GM12892 (cell line): ENCODE measurements around the gene BMP8B.
A peak's percentile ranks its signal among the peaks of the same experiment; 100 is the strongest.

Source experiments
- DNase-seq: peaks from one replicate; pipeline ENCODE4 v3.0.0; 2011; ENCODE audit not compliant: insufficient read length
- FAIRE-seq: peaks from 2 replicates; lab custom pipeline; 2011; peaks lifted over from hg19 to GRCh38; lab: Jason Lieb, UNC
- POLR2A ChIP-seq: IDR thresholded peaks from 2 replicates; pipeline ENCODE4 v1.6.1; 2011; ENCODE audit warnings: low read depth, low read length, control low read depth
- POLR2AphosphoS5 ChIP-seq: IDR thresholded peaks from 2 replicates; pipeline ENCODE4 v1.6.1; 2011; ENCODE audit warnings: low read depth, low read length, control low read depth
- TAF1 ChIP-seq: IDR thresholded peaks from 2 replicates; pipeline ENCODE4 v1.6.1; 2011; ENCODE audit warnings: low read depth, mild to moderate bottlenecking, control low read depth, low read length, borderline replicate concordance

Gene BMP8B

DNA sequence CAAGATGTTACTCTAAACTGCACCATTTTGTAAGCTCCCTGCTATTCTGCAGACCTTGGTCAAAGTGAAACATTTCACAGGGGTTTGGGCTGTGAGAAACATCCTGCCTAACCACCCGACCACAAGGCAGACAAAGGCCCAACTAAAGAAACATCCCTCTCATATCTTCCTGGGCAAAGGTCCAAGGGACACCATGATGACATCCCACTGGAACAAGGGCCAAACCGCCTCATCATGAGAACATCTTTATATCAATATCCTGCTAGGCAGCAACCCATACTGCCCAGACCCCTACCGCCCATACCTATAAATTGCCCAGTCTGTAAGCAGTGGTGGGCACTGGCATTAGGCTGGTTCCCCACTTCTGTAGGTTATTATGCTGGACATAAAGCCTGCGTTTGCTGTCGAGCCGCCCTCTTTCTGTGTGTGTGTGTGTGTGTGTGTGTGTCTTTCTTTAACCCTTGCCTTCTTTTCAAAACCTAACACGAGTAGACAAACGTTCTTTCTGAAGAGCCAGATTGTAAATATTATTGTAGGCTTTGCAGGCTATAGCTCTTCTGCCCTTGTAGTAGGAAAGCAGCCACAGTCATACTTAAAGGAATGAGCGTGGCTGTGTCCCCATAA is 51.0 kb downstream of the BMP8B start:
- DNase-seq, result no peak
- FAIRE-seq, result peak; percentile 54
- no peak for TF ChIP-seq TAF1

DNA sequence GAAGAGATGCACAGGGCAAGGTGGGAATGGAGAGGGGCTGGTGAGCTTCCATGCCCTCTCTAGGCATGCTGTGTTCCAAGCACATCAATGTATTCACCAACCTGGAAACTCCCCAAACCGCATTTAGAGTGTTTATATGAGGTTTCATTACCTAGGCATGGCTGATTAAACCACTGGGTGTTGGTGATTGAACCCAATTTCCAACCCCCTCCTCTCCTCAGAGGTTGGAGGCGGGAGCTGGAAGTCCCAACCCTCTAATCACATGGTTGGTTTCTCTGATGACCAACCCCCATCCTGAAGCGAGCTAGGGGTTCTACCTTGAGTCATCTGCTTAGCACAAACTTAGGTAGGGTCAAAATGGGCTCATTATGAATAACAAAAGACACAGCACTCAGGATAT is 52.9 kb downstream of the BMP8B start:
- DNase-seq, result no peak
- TF ChIP-seq POLR2A (no peak), POLR2AphosphoS5 (no peak), TAF1 (no peak)

DNA sequence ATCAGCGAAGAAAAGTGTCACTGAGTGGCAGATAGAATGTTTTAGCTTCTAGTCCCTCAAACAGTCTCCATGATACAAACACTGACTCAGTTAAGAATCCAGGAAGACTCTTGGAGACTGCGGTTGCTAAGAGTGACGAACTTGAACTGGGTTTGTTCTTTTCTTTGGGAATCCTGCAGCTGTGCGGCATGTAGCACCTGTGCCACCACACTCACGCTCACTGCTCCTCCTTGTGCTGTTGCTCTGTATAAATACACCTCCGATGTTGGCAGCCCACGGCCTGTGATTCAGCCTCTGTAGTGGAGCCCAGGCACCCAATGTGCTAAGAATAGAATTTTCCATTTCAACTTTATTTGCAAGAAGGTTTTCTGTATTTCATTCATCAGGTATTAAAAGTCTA is 55.5 kb downstream of the BMP8B start:
- TF ChIP-seq POLR2AphosphoS5 (no peak), POLR2A (no peak)
- DNase-seq, result no peak
- peak; percentile 44 for FAIRE-seq

More for the DNA sequence above, 52.9 kb downstream of the BMP8B start:
- FAIRE-seq, result no peak

DNA sequence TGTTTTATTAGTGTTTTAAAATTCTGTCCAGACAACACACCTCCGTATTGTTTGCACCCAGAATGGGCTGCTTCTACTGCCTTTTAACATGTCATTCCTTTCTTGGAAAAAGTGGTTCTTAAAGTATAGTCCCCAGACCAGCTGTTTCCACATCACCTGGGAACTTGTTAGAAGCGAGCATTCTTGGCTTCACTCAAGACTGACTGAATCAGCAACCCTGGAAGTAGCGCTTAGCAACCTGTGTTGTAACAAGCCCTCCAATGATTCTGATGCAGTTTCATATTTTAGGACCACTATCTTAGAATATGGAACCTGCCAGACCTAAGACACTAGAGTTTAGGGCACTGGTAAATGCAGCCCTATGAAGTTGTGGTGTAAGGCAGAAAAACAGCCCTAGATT is 55.9 kb downstream of the BMP8B start:
- no peak for TF ChIP-seq TAF1
- no peak for TF ChIP-seq POLR2A
- TF ChIP-seq POLR2AphosphoS5, result no peak
- FAIRE-seq (no peak), DNase-seq (no peak)

DNA sequence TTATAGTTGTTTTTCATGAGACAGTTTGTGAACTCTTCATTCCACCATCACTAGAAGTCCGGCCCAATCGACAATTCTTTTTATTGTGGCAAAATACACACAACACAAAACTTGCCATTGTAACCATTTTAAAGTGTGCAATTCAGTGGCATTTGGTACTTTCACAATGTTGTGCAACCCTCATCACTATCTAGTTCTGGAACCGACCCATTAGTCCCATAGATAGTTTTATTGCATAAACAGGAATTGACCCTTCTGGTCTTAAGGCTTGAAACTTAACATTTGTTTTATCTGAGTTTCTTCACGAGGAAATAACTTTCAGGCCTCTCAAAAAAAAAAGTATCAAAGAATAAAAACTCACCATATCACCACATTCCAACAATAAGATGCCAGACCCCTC is 58.8 kb downstream of the BMP8B start:
- DNase-seq (no peak), FAIRE-seq (peak; percentile 27)
- TF ChIP-seq POLR2A, result no peak
- TF ChIP-seq POLR2AphosphoS5, result no peak

DNA sequence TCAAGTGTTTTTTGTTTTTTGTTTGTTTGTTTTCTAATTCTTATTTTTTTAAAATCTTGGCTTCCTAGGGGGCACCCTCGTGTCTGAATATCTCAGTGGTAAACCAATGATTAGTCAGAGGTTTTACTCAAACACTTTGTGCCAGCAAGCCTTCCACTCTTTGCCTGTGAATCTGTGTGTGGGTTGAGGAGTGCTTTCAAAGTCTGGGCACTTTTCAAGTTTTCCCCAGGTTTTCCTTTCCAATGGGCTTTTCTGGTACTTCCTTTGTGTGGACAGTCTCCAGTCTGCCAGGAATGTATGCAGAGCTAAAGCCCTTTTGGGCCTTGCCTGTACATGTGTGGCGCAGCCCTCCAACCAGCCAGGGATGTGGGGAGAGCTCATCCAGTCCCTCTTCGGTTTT is 59.6 kb downstream of the BMP8B start:
- DNase-seq (no peak), FAIRE-seq (no peak)
- no peak for TF ChIP-seq POLR2AphosphoS5
- no peak for TF ChIP-seq TAF1
- no peak for TF ChIP-seq POLR2A

DNA sequence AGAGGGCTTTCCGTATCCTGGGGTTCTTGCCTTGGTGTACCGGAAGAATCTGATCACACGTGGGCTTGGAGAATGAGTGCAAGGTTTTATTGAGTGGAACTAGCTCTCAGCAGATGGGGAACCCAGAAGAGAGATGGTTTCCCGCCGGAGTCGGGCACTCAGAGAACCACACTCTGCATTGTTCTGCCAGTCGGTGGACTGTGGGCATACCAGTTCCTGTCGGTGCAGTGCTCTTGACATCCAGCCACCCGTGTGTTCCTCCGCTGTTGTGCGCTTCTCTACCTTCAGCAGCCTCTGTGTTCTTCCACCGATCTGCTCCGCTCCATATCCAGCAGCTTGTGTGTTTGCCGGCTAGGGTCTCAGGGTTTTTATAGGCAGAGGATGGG is 60.7 kb downstream of the BMP8B start:
- DNase-seq (no peak), FAIRE-seq (peak; percentile 83)
- no peak for TF ChIP-seq POLR2A
- no peak for TF ChIP-seq POLR2AphosphoS5
- no peak for TF ChIP-seq TAF1

DNA sequence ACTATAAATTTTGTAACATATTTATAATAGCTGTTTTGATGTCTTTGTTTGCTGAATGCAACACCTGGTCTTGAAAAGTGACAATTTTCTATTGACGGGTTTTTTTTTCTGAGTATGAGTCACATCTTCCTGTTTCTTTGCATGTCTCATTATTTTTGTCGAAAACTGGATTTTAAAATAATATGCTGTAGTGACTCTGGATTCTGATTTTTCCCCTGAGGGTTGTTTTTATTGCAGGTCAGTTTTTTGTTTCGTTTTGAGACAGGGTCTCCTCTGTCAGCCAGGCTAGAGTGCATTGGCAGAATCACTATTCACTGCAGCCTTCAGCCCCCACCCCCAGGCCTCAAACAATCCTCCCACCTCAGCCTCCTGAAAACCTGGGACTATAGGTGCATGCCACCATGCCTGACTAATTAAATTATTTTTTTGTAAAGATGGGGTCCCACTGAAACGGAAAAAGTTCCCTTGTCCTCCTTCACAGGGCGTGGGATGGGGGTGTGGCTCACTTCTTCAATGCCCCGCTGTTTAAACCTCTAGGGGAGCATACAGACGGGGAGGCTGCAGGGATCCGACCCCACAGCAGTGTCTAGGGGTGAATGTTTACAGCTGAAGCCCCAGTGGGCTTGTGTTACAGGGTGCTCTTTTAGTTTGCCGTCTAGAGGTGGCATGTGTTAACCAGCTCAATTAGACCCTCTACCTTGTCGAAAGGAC is 61.3 kb downstream of the BMP8B start:
- FAIRE-seq, result peak; percentile 46
- TF ChIP-seq TAF1 (no peak), POLR2AphosphoS5 (no peak)
- DNase-seq, result no peak

DNA sequence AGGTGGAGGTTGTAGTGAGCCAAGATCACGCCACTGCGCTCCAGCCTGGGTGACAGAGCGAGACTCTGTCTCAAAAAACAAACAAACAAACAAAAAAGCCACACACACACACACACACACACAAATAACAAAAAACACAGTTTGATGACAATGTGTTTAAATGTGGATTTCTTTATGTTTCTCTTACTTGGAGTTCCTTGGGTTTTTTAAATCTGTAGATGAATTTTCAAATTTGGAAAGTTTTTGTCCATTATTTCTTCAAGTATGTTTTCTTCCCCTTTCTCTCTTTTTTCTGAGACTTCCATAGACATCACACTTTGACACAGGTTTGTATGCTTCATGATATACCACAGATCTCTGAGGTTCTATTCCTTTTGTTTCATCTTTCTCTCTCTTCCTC is 62.1 kb downstream of the BMP8B start:
- DNase-seq (no peak), FAIRE-seq (no peak)
- TF ChIP-seq TAF1, result no peak
- TF ChIP-seq POLR2A, result no peak
- TF ChIP-seq POLR2AphosphoS5, result no peak

DNA sequence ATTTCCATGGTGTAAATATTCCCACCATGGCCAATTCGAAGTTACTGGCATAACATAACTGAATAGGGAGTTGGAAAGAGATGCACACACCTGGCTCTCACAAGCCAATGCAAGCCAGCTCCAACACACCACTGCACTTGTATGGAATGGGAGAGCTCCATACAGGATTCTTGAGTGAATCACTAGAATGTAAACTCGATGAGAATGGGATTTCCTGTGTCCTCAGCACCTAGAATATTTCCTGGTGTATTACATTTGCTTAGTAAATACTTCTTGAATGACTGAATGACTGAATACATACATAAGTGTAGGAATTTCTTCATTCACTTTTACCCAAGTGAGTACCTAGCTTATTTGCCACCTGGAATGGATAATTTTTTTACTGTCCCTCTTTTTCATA is 66.2 kb downstream of the BMP8B start:
- DNase-seq, result no peak
- no peak for FAIRE-seq
- TF ChIP-seq POLR2A (no peak), TAF1 (no peak), POLR2AphosphoS5 (no peak)

DNA sequence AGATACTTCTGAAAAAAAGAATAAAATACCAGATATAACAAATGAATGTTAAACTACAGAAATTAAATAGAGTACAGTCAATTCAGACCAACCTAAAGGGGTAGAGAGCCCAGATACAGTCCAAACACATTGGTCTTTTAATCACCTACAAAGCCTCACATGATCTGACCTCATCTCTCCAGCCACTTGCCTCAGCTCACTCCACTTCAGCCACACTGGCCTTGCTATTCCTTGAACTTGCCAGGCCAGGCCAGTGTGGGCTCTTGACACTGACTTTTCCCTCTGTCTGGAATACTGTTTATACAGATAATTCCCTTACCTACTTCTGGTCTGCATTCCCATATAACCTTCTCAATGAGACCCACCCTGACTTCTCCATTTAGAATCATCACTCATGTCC is 67.0 kb downstream of the BMP8B start:
- no peak for DNase-seq
- no peak for FAIRE-seq
- no peak for TF ChIP-seq POLR2A

DNA sequence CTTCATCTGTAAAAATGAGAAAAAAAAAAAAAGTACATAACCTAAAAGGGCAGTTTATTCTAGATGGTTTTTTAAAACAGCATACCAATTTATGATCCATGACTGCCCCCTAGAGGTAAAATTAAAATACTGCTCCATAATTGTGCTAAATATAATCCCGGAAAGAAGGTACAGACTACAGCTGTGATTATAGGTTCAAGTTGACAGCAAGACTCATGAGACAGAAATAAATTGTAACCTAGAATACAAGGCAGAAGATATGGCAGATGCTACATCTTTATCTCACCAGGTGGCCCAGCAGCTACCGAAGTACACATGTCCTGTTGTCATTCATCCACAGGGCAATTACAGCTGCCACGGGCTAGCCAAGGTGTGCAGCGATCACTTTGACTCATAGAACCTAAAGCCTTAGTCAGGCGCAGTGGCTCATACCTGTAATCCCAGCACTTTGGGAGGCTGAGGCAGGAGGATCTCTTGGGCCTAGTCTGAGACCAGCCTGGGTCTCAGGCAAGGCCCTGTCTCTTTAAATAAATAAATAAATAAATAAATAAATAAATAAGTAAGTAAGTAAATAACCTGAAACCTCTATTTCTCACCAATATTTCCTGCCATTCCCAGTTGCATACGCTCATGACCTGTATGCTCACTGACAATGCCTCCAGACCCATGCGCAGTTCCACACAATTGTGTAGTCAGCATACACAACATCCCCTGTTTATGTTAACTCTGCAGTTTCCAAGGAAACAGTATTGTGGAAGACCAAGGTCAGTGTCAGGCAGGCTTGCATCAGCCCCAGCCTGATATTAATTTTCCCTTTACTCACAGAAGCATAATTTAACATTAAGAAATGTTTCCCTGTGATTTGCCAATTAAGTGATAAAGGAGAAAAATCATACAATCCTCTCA is 68.3 kb downstream of the BMP8B start:
- peak; percentile 91 for FAIRE-seq
- no peak for TF ChIP-seq POLR2A
- TF ChIP-seq POLR2AphosphoS5, result no peak
- TF ChIP-seq TAF1, result no peak
- no peak for DNase-seq
